HG02852 (cell line): ENCODE data around the gene STUM.

Experiments used
- ATAC-seq: cut with Tn5 transposase; IDR thresholded peaks from one replicate; pipeline ENCODE4 v1.9.1; 2021; ENCODE audit warnings: mild to moderate bottlenecking, moderate library complexity; ENCODE audit not compliant: unreplicated experiment

Gene STUM

DNA sequence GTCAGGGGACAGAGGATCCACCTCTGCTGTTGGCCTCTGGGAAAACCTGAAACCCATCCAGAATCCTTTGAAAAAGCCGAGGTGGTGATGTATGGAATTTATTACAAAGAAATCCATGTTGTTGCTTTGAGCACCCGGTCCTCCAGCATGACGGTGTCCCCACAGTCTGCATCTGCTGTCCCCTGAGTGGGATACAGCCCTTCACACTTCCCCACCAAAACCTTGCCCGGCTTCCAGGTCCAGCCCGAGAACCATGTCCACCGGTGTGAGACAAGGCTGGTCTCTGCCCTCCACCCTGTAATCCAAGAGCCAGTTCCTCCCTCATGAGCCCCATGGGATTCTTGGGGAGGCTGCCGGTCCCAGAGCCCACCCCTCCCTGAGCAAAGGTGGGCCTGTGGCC, 70.5 kb downstream of the STUM start:
- ATAC-seq = no peak

DNA sequence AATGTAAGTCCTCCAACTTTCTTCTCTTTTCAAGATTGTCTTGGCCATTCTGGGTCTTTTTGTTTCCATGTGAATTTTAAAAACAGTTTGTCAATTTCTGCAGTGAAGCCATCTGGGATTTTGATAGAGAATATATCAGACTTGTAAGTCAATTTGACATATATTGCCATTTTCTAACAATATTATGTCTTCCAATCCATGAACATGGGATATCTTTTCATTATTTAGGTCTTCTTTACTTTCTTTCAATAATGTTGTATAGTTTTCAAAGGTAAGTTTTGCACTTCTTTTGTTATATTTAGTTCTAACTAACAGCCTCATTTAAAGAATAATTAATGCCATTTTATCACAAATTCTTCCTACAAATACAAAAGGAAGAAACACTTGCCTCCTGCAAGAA, 73.4 kb downstream of the STUM start:
- no peak for ATAC-seq

DNA sequence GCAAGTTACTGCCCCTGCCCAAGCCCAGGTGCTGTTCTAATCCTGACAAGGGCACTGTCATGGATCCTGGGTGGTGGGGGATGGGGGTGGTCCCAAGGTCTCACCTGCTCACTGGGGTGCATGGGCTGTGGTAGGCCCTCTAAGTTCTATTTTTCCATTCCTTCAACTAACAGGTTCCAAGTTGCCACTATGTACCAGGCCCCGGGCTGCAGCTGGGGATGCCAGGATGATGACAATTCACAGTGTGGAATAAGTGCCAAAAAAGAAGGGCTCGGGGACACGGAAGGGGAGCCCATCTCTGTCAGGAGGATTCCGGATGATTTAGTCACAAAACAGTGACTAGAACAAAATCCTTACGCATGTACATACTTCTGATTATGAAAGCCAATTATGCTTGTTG, 76.0 kb downstream of the STUM start:
- no peak for ATAC-seq

DNA sequence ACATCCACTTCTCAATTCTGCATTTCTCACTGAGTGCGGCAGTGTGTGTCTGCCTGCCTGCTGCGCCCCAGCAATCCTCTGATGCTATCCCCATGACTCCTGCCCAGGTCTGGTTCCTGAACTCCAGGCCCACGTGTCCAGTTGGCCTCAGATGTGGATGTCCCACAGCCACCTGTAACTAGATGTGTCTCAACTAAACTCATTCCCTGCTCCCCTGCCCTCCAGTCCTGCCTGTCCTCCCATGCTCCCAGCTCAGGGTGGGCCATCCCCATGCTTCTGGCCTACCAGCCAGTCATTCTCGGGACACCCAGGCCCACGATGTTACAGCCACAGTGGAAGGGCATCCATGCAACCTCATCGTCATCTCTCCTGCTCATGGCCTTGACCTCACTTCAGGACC, 76.8 kb downstream of the STUM start:
- no peak for ATAC-seq

DNA sequence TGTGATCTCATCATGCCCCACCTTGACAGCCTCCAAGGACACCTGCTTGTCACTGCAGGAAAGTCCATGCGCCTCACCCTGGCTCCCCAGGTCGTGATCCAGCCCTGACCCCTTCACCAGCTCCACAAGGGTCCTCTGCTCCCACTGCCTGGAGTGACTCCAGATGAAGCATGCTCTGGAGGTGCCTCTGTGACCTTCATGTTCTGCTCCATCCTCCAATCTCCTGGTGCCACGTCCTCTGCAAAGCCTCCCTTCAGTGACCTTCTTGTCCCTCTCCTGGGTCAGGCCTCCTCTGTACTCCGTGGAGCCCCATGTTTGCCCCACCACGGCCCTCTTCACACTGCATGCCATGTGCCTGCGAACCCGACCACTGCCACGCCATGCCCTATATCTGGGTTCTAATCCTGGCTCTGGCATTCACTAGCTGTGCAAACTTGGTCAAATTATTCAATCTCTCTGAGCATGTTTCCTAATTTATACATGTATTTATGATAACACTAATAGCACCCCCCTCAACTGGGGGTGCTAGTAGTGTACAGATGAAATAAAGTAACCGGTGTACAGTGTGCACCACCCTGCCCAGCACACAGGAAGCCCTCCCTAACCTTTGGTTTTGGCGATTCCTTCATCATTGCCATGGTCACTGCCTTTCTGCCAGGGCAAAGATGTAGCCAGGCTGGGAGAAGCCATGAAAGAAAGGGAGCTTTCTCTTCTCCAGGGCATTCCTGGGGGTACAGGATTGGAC, 77.4 kb downstream of the STUM start:
- ATAC-seq = peak; percentile 29

DNA sequence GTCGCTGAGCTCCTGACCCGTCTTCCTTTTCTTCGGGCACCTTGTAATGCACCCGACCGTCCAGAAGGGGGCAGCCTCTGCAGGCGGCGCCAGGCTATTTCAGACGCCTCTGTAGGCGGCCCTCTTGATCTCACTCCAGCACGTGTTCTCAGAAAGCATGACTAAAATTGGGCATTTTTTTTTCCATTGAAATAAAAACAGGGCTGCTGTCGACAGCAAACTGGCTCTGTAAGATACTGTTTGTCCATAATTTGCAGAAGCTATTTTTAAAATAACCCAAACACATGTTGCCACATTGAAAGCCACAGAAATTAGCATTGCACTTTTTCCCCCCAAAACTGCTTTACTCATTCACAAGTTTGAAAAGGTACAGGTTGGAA, 78.0 kb downstream of the STUM start:
- peak; percentile 65 for ATAC-seq

DNA sequence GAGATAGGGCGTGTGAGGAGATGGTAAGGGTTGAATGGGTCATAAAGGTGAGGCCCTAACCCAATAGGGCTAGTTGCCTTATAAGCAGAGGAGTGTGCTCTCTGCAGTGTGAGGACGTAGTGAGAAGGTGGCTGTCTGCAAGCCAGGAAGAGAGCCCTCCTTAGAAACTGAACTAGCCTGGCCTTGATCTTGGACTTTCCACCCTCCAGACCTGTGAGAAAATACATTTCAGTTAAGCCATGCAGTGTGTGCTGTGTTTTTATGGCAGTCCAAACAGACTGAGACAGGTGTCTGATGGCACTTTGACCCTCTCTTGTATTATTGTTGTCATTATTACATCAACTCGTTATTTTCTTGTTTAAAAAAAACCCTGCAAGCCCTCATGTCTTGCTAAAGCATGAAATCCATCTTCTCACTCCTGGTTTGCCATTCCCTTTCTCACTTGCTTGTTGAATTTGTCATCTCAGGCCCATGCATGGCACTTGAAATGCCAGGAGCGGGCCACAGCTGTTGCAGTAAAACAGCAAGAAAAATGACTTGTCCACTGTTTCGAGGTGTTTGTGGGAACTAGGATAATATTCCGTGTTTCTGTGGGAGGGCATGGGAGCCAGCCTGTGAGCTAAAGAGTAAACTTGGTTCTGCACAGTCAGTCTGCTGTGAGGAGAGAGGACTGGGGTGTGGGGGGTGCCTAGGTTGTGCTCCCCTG, 78.6 kb downstream of the STUM start:
- no peak for ATAC-seq

DNA sequence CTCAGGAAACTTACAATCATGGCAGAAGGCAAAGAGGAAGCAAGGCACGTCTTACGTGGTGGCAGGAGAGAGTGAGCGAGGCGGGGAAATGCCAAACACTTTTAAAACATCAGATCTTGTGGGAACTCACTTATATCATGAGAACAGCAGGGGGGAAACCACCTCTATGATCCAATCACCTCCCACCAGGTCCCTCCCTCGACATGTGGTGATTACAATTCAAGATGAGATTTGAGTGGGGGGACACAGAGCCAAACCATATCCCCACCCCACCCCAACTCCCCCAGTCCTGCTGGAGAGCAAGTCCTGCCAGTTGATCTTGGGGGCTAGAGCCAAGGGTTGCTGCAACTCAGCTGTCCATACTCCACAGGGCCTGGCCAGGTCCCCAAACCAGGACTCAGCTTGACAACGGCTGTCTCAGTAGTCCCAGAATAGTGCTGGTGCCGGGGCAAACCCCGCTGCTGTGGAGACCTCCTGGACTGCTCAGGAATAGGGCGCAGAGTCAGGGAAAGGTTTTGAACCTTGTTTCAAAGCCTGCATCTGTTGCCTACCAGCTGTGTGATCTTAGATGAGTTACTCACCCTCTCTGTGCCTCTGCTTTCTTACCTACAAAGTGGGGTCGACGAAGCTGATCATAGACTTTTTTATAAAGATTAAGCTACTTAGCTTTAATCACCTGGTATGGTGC, 79.5 kb downstream of the STUM start:
- no peak for ATAC-seq

DNA sequence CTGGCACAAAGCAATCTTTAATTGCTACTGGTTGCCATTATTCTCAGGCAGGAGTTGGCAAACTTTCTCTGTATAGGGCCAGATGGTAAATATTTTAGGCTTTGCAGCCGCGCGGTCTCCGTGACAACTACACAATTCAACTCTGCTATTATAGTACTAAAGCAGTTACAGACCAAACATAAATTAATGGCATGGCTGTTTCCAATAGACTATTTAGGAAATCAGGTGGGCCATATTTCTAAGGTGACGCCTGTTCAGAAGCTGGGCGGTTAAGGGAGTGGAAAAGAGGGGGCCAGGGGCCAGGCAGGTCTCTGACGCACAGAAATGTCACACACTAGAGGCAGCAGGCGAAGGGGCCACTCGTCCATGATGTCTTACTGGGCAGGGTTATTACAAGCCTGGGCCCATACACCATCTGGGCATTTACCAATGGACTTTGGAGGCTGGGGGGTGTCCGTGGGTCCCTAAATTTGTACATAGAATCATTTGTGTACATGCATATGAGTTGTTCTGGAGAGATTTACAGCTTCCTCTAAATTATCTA, 80.1 kb downstream of the STUM start:
- no peak for ATAC-seq

DNA sequence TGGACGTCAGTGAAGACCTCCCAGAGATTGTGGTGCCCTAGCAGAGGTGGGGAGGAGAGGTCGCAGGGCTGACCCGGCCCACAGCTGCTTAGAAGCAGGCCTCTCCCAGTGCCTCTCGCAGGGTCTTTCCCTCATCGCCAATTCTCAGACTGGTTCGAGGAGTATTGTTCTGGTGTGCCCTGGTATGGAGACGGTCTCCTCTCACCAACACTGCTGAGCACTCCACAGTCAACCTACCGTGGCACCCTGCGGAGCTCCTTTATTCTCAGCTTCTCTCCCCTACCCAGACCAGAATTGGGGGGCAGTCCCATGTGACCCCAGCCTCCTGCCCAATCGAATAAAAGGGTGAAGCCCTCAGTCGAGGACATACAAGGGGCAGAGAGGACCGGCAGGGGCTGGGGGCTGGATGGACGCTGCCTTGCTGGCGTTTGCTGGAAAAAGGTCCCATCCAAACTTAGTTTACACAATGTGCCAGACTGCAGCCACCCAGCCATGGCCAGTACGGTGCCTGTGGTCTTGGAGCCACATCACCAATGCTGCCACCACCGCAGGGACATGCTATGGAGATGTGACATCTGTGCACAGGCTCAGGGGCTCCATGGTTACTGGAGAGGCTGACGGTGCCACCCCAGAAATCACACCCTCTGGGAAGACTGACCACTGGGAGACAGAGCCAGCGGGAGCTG, 80.8 kb downstream of the STUM start:
- ATAC-seq = no peak

DNA sequence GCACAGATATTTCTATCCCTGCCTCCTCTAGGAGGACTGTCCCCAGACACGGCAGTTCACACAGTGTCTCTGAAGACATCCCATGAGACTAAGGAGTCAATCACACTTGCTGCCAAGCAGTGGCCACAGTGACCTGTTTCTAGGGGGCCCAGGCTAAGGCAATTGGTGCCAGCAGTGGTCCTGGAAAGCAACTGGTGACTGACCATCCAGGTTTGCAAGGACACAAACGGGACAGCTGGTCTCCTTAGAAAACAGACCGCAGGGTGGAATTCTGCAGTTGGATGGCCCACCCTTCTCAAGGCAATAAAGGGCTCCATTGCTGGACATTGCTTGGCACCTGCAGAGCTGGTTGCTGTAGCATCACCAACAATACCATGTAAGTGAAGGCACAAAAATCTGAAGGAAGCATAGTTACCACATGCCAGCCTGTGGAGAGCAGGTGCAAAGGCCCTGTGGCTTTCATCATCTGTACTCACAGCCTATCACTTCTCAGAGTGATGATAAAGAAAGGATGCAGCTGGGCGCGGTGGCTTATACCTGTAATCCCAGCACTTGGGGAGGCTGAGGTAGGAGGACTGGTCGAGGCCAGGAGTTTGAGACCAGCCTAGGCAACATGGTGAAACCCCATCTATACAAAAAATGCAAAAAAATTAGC, 81.5 kb downstream of the STUM start:
- ATAC-seq = no peak

DNA sequence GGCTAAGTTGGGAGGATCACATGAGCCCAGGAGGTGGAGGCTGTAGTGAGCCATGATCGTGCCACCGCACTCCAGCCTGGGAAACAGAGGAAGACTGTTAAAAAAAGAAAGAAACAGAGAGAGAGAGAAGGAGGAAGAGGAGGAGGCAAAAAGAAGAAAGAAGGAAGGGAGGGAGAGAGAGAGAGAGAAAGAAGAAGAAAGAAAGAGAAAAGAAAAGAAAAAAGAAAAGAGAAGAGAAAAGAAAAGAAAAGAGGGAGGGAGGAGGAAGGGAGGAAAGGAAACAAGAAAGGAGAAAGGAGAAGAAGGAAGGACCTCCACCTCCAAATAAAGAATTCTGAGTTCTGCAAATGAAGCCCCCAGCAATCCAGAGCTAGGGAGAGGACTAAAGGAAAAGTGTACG, 82.0 kb downstream of the STUM start:
- ATAC-seq = no peak

DNA sequence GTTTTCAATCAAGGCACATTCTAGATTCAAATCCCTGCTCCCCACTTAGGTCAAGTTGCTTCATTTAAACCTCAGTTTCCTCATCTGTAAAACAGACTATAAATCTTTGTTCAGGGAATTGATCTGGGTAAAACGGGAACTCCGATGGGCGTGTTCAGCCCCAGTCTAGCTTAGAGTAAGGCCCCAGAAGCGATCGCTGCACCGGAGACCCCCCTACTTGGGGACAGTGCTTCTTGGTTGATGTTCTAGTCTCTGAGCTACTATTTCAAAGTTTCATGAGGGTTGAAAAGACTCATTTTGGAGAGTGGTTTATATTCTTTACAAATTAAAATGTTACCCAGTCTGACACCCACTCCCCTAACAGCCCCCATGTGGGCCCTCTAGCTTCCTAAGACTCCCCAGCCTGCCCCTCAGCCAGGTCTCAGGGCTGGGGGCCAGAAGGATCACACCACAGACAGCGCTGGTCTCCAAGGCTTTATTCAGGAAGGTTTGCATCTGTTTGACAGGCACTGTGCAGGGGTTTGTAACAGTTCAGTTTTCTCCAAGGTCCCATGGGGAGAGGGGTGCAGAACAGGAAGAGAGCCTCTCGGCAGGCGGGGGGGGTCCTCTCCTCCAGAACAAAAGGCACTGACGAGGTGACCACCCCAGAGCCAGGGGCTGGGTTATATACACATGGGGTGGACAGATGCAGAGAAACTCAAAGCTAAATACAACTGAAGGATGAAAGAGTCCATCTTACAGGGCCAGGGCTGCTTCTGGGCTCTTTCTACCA, 82.9 kb downstream of the STUM start:
- no peak for ATAC-seq

DNA sequence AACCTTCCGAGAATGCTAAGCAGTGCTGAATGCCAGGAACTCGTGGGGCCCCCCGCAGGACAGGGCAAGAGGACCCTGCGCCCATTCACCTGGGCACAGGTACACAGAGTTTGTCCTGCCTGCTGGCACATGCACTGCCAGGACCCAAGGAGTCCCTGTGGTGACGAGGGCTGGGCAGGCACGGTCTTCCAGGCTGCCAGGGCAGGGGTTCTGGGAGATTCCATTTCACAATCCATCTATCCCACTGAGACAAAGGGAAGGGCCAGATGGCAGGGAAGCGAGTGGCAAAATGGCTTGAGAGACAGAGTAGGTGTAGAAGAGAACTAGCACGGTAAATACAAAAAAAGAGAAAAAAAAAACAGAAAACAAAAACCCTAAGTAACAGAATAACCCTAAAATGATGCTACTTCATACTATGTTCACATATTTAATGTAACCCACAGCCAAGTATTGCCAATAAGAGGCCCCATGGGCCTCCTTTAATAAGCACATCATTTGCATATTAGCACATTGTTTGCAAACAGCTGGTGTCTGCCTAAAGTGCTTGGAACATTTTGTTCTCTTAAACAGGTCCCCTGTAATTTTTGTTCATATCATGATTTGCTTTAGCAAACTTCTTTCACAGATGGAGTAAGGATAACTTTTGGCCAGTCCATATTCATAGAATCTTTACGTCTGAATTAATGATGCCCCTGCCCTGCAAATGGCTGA, 83.8 kb downstream of the STUM start:
- ATAC-seq = no peak

DNA sequence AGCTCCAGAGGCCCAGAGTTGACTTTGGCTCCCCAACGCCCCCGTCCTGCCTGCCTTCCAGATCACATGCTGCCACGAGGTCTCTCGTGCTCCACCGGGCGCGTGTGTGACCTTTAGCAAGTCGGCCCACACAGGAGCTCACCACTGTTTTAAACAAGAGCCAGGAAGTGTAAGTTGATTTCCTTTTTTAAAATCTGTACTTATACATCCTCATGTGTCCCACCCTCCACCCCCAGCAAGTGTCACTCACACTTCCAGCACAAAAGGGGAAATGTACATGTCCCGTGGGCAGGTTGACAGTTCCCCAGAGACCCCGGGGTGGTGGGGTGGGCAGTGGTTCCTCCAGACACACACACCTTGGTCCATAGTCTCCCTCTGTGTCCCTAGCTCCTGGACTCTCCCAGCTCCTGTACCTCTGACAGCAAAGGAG, 84.4 kb downstream of the STUM start:
- ATAC-seq = no peak

DNA sequence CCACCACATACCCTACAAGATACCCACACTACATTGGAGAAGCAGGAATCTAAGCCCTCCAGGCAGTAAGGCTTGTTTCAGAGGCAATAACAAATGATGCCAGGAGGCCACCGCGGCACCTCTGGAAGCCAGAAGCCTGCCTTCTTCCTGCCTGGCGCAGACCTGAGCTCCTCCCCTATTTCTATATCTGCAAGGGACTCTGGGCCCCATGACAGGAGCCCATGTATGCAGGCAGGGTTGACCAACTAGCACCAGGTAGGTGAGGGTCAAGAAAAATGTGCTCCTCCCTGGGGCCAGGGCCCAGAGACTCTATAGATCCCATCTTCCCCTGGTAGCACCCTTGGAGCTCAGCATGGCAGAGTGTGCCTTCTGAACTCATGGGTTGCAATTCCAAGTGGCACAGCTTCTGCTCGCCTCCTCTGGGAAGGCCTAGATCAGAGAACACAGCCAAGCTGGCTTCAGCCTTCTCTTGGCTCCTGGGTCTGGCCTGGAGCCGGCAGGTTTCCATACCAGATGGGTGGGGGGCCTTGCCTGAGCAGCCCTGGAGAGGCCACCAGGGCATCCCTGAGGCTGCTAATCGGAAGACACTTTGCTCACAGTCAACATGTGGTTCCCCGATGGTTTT, 85.1 kb downstream of the STUM start:
- peak; percentile 15 for ATAC-seq

DNA sequence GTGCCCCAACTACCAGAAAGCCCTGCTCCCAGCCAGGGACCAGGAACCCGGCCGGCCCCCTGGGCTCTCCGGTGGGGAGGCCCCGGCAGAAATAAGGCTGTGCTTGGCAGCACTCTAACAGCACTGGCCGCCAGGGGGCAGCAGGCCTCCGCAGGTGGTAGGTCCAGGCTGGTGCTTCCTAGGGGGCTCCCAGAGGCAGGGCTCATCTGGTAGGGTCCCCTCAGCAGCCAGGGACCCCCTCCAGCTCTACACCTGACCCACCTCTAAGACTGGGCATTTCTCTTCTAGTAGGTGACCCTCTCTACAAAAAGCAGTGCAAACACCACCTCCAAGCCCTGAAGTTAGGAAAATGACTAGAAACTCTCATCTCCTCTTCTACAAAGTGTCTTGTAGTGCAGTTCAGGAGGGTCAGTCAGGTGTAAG, 85.6 kb downstream of the STUM start:
- peak; percentile 67 for ATAC-seq

DNA sequence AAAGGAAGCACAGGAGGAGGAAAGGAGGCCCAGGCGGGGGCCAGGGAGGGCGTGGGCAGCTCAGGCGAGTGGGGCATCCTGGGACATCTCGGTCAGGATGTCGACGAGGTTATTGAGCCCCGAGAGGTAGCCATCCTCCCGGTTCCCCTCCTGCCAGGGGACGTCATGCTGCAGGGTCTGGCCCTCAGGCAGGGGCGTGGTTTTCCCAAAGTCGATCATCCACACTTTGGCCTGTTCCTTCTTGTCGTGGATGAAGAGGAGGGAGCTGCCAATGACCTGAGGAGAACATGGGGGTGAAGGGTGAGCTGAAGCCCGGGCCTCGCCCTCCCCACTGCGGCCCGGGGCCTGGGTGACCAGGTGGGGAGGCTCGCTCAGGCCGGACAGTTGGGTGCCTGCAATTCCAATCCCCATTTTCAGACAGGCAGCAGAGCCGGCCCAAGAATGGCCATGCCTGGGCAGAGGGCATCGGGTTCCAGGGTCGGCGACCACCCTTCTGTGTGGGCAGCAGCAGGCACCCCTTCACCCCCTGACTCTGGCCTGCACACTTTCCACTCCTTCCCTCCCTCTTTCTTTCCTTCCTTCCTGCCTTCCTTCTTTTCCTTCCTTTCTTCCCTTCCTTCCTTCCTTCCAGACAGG, 86.2 kb downstream of the STUM start:
- no peak for ATAC-seq
